ENCODE results near the gene APOBR.
A peak's percentile ranks its signal among the peaks of the same experiment; 100 is the strongest.
"Not testable (repeated sequence)": the region's sequence is repeated elsewhere in the genome, so short reads cannot be mapped to it uniquely, and the experiment has no call there.

Gene APOBR, protein sequence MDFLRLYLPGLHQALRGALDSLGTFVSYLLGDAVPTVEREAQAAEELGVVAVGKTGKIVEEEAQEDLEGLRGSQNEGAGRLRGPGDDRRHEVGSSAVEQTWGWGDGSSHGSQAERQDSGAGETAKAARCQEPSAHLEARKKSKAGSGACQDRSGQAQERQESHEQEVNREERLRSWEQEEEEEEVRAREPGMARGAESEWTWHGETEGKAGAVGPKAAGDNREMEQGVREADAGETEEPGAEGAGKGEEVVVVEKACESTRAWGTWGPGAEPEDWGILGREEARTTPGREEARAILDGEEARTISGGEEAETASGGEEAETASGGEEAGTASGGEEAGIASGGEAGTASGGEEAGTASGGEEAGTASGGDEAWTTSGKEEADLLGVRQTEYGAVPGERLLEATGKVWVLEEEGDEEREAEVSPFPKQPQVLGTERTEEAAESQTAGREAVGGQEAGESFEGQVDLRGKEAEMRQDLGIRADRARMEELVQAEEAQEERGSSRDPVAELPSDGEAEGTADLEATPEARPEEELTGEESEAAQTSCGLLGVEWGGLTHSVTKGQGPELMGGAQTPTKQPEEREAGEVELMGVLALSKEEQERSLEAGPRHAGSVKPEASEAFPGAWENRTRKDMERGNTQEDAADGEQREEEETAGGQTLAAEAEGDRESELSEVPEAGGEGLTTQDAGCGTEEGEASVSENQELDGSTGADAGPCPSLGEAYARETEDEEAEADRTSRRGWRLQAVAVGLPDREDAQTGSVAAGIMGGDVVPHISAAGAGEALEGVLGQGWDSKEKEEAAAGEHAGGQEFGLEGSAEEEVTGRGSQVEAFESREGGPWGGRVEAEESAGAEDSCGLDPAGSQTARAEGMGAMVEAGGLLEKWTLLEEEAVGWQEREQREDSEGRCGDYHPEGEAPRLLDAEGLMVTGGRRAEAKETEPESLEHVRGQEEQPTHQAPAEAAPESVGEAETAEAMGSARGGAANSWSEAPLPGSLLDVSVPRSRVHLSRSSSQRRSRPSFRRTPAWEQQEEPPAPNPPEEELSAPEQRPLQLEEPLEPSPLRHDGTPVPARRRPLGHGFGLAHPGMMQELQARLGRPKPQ
- 5.3 to 11.7 (median 9.7) reads per million in 4 experiments for total RNA-seq

DNA sequence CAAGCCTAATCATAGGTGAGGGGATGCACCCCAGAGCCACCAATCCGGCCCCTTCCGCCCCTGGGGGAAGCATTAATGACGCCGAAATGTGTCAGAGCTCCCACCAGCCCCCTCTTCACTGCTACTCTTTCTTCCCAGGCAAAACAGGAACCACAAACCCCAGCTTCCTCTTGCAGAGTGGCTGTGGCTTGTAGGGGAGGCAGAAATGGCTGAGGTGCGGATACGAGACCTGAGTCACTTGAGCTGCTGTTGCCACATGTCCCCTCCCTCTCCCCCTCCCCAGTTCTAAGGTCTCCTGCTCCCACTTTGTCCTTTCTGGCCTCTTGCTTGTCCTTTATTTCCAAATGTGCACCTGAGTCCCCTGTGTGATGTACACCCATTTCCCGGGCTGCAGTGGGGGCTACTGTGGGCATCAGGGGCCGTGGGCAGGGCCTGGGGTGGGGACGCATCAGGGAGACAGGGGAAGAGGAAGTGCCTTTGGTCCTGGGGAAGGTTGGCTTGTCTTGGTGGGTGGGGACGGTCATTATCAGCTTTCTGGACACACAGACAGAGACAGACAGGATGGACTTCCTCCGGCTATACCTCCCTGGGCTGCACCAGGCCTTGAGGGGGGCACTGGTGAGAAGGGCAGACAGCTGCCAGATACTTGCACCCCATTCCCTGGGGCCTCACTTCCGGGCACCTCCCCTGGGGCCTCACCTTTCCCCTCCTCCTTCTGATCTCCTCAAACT lies at the start of gene APOBR:
Gene APOBR, plus strand, starts transcription at position 523 of the 731 bp plus-strand sequence. Its CDS starts 39 bp downstream, at position 562.
- peak; percentile 73 for DNase-seq

DNA sequence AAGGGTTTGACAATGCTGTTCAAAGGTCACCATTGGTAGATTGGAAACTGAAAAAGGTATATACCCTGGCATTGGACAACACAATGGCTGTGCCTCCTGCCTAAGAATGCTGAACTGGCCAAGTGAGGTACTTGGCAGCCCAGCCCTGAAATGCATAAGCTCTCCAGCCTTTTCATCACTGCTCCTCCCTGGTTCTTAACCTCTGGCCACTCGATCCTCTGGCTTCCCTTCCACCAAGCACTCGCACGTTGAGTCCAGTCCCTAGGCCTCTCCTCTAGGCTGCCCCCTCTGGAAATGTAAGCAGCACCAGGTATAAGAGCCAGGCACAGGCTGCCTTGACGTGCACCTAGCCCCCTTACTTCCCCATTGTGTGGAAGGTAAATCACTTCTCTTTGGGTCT lies 48.1 kb upstream of the APOBR start:
- DNase-seq, result not testable (repeated sequence)

DNA sequence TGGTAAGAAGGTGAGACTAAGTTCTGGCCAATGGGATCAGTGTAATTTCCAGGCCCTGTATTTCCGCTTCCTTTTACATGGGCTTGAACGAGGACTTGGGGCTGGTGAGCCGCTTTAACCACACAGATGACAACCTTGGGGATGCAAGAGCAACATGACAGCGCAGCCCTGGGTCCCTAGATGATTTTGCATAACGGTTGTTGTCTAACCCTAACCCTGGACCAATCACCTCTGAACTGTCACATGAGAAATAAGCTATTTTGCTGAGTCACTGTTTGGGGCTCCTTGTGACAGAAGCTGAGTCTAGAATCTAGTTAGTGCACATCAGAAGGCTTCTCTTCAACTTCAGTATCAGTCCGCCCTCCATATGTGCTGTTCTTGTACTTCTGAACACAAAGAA lies 47.4 kb upstream of the APOBR start:
- DNase-seq, result not testable (repeated sequence)

DNA sequence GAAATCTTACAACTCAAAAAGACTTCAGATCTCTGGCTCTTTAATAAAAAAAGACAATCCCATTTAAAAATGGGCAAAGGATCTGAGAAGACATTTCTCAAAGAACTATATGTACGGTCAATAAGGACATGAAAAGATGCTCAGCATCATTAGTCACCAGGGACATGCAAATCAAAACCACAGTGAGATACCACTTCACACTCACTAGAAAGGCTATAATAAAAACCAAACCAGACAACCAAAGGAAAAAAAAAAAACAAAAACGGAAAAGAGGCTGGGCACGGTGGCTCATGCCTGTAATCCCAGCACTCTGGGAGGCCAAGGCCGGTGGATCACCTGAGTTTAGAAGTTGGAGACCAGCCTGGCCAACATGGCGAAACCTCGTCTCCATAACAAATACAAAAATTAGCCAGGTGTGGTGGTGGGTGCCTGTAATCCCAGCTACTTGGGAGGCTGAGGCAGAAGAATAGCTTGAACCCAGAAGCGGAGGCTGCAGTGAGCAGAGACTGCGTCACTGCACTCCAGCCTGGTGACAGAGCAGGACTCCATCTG lies 20.7 kb upstream of the APOBR start:
- DNase-seq, result no peak

DNA sequence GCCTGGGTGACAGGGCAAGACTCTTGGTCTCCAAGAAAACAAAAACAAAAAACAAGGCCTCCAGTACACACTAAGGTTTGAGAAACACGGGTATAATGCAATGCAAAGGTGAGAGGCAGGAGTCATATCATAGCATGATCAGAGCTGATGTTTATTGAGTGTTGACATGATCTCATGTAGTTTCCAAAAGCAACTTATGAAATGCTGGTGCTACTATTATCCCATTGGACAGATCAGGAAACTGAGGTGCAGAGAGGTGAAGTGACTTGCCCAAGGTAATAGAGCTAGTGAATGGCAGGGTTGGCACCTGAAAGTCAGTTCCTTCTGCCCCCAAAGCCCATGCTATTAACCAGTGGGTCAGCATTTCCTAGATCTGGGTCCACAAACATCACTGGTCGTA lies 19.2 kb upstream of the APOBR start:
- no peak for DNase-seq

DNA sequence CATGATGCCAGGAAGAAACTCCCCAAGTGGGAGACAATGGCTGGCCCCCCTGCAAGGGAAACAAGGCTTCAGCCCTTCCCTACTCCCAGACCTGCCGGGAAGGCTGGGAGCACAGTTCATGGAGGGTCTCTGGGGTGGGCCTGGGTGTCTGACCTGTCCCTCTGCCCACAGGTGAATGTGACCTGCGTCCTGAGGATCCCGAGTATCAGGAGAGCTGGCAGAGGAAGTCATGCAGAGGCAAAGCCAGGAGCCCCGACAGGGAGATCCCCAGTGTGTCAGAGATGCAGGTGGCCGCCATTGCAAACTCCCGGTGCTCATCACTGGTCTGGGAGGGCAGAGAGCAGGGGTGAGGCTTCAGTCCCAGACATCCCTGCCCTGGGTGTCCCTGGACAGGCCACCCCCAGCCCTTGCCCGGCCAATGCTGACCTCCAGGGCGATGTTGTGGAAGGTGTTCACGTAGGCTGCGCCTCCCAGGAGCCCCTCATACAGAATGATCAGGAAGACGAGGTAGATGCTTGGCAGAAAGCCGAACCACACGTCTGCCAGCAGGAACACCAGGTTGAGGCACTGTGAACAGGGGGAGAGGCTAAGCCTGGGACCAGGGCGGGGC lies 17.0 kb upstream of the APOBR start:
- DNase-seq, result no peak

- no peak for DNase-seq
Observed at GRCh38 chr16:28478506-28479180, 15.8 kb upstream of the APOBR start.

DNA sequence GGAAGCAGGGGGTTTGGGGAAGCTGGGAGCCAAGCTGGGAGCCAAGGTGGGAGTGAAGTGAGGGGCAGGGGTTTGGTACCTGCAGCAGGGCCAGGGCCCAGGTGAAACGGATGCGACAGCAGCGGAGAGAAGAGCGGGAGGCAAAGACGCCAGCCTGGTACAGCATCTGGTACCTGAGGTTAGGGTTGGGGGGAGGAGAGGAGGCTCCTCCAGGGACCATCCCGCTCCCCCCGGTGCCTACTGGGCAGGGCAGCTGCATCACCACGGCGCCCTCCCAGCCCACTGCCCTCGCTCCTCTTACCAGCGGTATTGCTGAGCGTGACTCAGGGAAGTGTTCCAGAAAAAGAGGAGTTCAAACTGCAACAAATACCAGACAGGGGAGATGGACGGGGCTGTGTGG lies 12.4 kb upstream of the APOBR start:
- DNase-seq, result no peak

DNA sequence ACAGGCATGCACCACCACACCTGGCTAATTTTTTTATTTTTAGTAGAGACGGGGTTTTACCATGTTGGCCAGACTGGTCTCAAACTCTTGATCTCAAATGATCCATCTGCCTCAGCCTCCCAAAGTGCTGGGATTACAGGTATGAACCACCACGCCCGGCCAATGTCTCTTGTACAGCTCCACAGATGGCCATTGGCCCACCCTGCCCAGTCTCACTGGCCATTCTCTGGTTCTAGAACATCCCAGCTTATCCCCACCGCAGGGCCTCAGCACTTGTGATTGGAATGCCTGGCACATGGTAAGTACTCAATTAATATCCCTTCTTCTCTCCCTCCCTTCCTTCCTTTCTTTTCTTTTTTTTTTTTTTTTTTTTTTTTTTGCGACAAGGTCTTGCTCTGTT lies 11.1 kb upstream of the APOBR start:
- not testable (repeated sequence) for DNase-seq

- no peak for DNase-seq
Observed at GRCh38 chr16:28486266-28486665, 8.2 kb upstream of the APOBR start.

DNA sequence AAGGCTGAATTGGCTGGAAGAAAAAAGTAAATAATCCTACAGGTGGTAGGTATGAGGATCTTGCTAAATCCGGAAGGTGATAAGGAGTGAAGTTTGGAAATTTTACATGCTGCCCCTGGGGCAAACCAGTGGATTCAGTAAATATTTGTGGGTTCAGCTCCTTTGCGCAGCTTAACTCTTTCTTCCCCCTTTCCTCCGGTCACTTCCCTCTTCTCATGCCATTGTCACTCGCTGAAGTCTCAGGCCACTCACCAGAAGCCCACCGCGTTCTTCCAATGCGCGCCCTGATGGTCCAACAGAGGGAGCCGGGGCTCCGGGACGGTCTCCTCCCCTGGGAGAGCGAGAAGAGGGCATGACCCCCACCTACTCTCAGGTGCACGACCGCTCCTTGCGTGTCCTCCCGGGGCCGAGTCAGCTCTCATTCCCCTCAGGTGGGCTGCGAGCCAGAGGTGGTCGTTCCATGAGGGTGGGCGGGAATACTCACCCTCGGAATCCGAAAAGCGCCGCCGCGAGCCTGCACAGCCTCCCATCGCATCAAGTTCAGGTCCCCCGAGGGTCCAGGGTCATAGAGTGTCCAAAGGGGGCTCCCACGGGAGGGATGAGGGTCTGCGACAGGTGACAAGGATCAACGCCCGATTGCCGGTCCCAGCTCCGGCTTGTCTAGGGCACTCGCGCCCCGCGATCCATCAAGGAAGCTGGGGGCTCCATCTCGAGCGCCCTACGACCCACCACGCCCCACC lies 3.0 kb upstream of the APOBR start:
- DNase-seq, result no peak

GRCh38 chr16:28491970-28492474 lies 2.4 kb upstream of the APOBR start, which contains the start of gene CLN3:
Gene CLN3 (minus strand): TSS chr16:28492074. CDS start chr16:28491759, 315 bp downstream.
- DNase-seq, result peak; percentile 73

- DNase-seq, result no peak
Observed at GRCh38 chr16:28492511-28492910, 1.9 kb upstream of the APOBR start.

DNA sequence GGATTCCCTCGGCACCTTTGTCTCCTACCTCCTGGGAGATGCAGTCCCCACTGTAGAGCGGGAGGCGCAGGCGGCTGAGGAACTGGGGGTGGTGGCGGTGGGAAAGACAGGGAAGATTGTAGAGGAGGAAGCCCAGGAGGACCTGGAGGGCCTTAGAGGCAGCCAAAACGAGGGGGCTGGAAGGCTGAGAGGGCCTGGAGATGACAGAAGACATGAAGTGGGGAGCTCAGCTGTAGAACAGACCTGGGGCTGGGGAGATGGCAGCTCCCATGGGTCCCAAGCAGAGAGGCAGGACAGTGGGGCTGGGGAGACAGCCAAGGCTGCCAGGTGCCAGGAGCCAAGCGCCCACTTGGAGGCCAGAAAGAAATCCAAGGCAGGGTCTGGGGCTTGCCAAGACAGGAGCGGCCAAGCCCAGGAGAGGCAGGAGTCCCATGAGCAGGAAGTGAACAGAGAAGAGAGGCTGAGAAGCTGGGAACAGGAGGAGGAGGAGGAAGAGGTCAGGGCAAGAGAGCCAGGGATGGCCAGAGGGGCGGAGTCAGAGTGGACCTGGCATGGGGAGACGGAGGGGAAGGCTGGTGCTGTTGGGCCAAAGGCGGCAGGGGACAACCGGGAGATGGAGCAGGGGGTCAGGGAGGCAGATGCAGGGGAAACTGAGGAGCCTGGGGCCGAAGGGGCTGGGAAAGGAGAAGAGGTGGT lies 803 bp downstream of the APOBR start:
- DNase-seq, result no peak

DNA sequence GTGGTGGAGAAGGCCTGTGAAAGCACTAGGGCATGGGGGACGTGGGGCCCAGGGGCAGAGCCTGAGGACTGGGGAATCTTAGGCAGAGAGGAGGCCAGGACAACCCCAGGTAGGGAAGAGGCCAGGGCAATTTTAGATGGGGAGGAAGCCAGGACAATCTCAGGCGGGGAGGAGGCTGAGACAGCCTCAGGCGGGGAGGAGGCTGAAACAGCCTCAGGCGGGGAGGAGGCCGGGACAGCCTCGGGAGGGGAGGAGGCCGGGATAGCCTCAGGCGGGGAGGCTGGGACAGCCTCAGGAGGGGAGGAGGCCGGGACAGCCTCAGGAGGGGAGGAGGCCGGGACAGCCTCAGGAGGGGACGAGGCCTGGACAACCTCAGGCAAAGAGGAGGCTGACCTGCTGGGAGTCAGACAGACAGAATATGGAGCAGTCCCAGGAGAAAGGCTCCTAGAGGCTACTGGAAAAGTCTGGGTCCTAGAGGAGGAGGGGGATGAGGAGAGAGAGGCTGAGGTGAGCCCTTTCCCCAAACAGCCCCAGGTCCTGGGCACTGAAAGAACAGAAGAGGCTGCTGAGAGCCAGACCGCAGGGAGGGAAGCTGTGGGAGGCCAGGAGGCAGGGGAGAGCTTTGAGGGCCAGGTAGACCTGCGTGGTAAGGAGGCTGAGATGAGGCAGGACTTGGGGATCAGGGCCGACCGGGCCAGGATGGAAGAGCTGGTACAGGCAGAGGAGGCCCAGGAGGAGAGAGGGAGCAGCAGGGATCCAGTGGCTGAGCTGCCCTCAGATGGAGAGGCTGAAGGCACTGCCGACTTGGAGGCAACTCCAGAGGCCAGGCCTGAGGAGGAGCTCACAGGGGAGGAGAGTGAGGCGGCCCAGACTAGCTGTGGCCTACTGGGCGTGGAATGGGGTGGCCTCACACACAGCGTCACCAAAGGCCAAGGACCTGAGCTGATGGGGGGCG lies 1.6 kb downstream of the APOBR start:
- DNase-seq, result no peak

GRCh38 chr16:28496844-28497243 lies 2.4 kb downstream of the APOBR start:
- DNase-seq, result no peak

GRCh38 chr16:28497386-28497785 lies 2.9 kb downstream of the APOBR start:
- DNase-seq, result no peak

Data from effector CD8-positive, alpha-beta T cell (primary cell).